Activated T-cell treated with anti-CD3 and anti-CD28 coated beads, Interleukin-2, amount 50 U/mL, for 24 hours (primary cell): ENCODE data around the gene IGF2BP2.
A peak's percentile ranks its signal among the peaks of the same experiment; 100 is the strongest.
"Not testable (repeated sequence)": the region's sequence is repeated elsewhere in the genome, so short reads cannot be mapped to it uniquely, and the experiment has no call there.

Experiments
- DNase-seq: peaks from one replicate; pipeline ENCODE4 v3.0.0-alpha.2; 2020
- H3K27ac Mint-ChIP-seq: 2 replicates; pipeline ENCODE4 v1.8.0; 2020; ENCODE audit warnings: mild to moderate bottlenecking, mixed read lengths
- H3K27me3 Mint-ChIP-seq: 2 replicates; pipeline ENCODE4 v1.8.0; 2020; ENCODE audit warnings: mixed read lengths
- H3K36me3 Mint-ChIP-seq: 2 replicates; pipeline ENCODE4 v1.8.0; 2020; ENCODE audit warnings: low read depth, mixed read lengths
- H3K4me1 Mint-ChIP-seq: 2 replicates; pipeline ENCODE4 v1.8.0; 2020; ENCODE audit warnings: low read depth, mixed read lengths
- H3K4me3 Mint-ChIP-seq: 2 replicates; pipeline ENCODE4 v1.8.0; 2020; ENCODE audit warnings: mild to moderate bottlenecking, moderate library complexity, mixed read lengths
- H3K9me3 Mint-ChIP-seq: 2 replicates; pipeline ENCODE4 v1.8.0; 2020; ENCODE audit warnings: mixed read lengths

The IGF2BP2 gene

GRCh38 chr3:185693985-185694653, 130.7 kb downstream of the IGF2BP2 start:
- peaks cover 20% of the 10 kb centered on the region for H3K27me3 Mint-ChIP-seq
- H3K4me3 Mint-ChIP-seq, result no peak overlapping the region
- no peak for DNase-seq
- no peaks in the 10 kb centered on the region for H3K36me3 Mint-ChIP-seq
- H3K9me3 Mint-ChIP-seq, result no peaks in the 10 kb centered on the region
- H3K4me1 Mint-ChIP-seq, result no peaks in the 10 kb centered on the region
- H3K27ac Mint-ChIP-seq, result no peak overlapping the region

- no peaks in the 10 kb centered on the region for H3K36me3 Mint-ChIP-seq
- peaks cover 1% of the 10 kb centered on the region for H3K4me1 Mint-ChIP-seq
- no peak overlapping the region for H3K27ac Mint-ChIP-seq
Observed at GRCh38 chr3:185691622-185692021, 133.2 kb downstream of the IGF2BP2 start.

GRCh38 chr3:185687271-185687878, 137.5 kb downstream of the IGF2BP2 start:
- DNase-seq, result no peak
- H3K4me3 Mint-ChIP-seq, result no peak overlapping the region
- no peak overlapping the region for H3K27ac Mint-ChIP-seq
- H3K36me3 Mint-ChIP-seq, result no peaks in the 10 kb centered on the region
- no peaks in the 10 kb centered on the region for H3K9me3 Mint-ChIP-seq
- H3K4me1 Mint-ChIP-seq, result peaks cover 1% of the 10 kb centered on the region
- peaks cover 14% of the 10 kb centered on the region for H3K27me3 Mint-ChIP-seq

More at GRCh38 chr3:185691622-185692021, 133.2 kb downstream of the IGF2BP2 start:
- Mint-ChIP-seq H3K9me3 (no peaks in the 10 kb centered on the region), H3K27me3 (peaks cover 18% of the 10 kb centered on the region), H3K4me3 (no peak overlapping the region)
- no peak for DNase-seq

GRCh38 chr3:185685231-185686035, 139.4 kb downstream of the IGF2BP2 start:
- H3K9me3 Mint-ChIP-seq, result no peaks in the 10 kb centered on the region
- no peak overlapping the region for H3K27ac Mint-ChIP-seq
- H3K27me3 Mint-ChIP-seq, result peaks cover 25% of the 10 kb centered on the region
- DNase-seq, result no peak
- no peaks in the 10 kb centered on the region for H3K36me3 Mint-ChIP-seq
- peaks cover 1% of the 10 kb centered on the region for H3K4me1 Mint-ChIP-seq
- no peak overlapping the region for H3K4me3 Mint-ChIP-seq

DNA sequence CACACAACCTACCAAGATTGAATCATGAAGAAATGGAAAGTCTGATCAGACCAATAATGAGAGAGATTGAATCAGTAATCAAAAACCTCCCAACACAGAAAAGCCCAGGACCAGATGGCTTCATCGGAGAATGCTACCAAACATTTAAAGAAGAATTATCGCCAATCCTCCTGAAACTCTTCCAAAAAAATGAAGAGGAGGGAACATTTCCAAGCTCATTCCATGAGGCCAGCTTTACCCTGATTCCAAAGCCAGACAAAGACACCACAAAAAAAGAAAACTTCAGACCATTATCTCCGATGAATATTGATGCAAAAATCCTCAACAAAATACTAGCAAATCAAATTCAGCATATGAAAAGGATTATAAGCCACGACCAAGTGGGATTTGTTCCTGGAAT, 144.6 kb downstream of the IGF2BP2 start:
- Mint-ChIP-seq H3K4me1 (no peaks in the 10 kb centered on the region), H3K36me3 (no peaks in the 10 kb centered on the region), H3K27me3 (peaks cover 26% of the 10 kb centered on the region), H3K27ac (no peak overlapping the region), H3K9me3 (peaks cover 18% of the 10 kb centered on the region), H3K4me3 (no peak overlapping the region)
- DNase-seq, result no peak

- Mint-ChIP-seq H3K36me3 (no peaks in the 10 kb centered on the region), H3K4me1 (no peaks in the 10 kb centered on the region), H3K27ac (no peak overlapping the region), H3K27me3 (peaks cover 34% of the 10 kb centered on the region), H3K4me3 (no peak overlapping the region), H3K9me3 (peaks cover 18% of the 10 kb centered on the region)
- DNase-seq, result no peak
Observed at GRCh38 chr3:185678027-185678426, 146.8 kb downstream of the IGF2BP2 start.

- Mint-ChIP-seq H3K4me1 (no peaks in the 10 kb centered on the region), H3K36me3 (no peaks in the 10 kb centered on the region), H3K27me3 (peaks cover 35% of the 10 kb centered on the region), H3K27ac (no peak overlapping the region), H3K4me3 (no peak overlapping the region), H3K9me3 (peaks cover 18% of the 10 kb centered on the region)
- no peak for DNase-seq
Observed at GRCh38 chr3:185677146-185677829, 147.6 kb downstream of the IGF2BP2 start.

GRCh38 chr3:185667574-185667973, 157.3 kb downstream of the IGF2BP2 start:
- Mint-ChIP-seq H3K27me3 (peaks cover 16% of the 10 kb centered on the region), H3K9me3 (no peaks in the 10 kb centered on the region), H3K4me3 (no peak overlapping the region), H3K4me1 (no peaks in the 10 kb centered on the region), H3K27ac (no peak overlapping the region), H3K36me3 (no peaks in the 10 kb centered on the region)
- DNase-seq, result no peak

- Mint-ChIP-seq H3K27me3 (peaks cover 22% of the 10 kb centered on the region), H3K27ac (no peak overlapping the region), H3K36me3 (no peaks in the 10 kb centered on the region), H3K4me3 (no peak overlapping the region), H3K9me3 (no peaks in the 10 kb centered on the region), H3K4me1 (no peaks in the 10 kb centered on the region)
- DNase-seq, result no peak
Observed at GRCh38 chr3:185663929-185664328, 160.9 kb downstream of the IGF2BP2 start.

DNA sequence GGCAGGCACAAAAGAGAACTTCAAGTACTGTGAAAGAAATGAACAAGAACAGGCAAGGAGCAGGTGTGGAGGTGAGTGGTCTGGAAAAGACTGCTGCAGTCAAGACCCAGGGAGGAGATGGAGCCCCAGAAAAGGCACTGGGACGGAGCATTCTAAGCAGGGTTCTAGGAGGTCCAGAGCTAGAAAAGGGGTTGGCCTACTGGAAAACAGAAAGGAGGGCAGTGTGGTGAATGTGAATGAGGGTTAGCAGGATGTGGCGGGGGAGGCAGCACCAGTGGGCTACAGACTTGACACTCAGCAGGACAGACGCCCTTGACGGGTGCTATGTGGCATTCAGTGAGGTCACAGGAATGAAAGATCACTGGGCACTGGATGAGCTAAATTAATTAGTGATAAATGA, 163.1 kb downstream of the IGF2BP2 start:
- Mint-ChIP-seq H3K36me3 (no peaks in the 10 kb centered on the region), H3K9me3 (no peaks in the 10 kb centered on the region), H3K27me3 (peaks cover 27% of the 10 kb centered on the region), H3K27ac (no peak overlapping the region), H3K4me3 (no peak overlapping the region), H3K4me1 (peaks cover 2% of the 10 kb centered on the region)
- no peak for DNase-seq

GRCh38 chr3:185661296-185661695, 163.5 kb downstream of the IGF2BP2 start:
- H3K27ac Mint-ChIP-seq, DNase-seq, H3K9me3 Mint-ChIP-seq, H3K4me3 Mint-ChIP-seq, H3K36me3 Mint-ChIP-seq, H3K4me1 Mint-ChIP-seq: not testable (repeated sequence)
- H3K27me3 Mint-ChIP-seq, result peaks cover 27% of the 10 kb centered on the region

DNA sequence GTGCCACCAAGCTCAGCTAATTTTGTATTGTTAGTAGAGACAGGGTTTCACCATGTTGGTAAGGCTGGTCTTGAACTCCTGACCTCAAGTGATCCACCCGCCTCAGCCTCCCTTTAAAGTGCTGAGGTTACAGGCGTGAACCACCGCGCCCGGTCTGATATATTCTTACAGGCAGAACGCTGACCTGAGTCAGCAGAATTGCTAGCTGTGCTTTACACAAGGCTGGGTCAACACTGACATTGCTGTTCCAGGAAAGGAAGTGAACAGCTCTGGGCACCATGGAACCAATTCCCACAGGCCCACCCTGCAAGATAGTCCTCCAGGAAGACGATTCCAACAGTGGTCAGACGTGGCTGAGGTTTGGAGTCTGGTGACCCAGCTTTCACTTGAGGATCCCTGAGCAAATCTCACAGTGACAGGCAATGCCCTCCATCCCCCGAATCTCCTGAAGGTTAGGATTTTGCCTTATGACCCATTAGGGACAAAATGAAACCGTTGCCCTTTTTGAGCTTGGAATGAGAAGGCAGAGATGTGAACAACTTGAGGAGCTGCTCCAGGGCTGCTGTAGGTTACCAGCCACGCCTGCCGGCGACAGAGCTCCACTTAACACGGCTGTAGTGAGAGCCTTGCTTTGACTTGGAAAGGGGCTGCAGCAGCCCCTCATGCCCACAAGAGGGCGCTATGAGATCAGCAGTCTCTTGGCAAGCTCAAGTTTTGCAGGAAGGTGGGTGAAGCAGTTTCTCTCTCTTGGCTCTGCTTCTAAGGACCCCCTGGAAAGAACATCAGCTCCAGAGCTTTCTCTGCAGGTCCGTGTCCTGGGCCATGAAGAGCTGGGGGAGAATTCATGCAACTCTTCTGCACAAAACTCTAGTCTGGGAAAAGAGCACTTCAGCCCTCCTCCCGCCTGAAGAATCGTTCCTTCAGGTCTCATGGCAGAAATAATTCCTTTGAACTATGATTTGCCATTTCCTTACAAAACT, 164.6 kb downstream of the IGF2BP2 start:
- H3K36me3 Mint-ChIP-seq, result no peaks in the 10 kb centered on the region
- H3K27ac Mint-ChIP-seq, result no peak overlapping the region
- peaks cover 27% of the 10 kb centered on the region for H3K27me3 Mint-ChIP-seq
- DNase-seq, result peak; percentile 72
- peaks cover 2% of the 10 kb centered on the region for H3K4me1 Mint-ChIP-seq
- H3K9me3 Mint-ChIP-seq, result no peaks in the 10 kb centered on the region
- no peak overlapping the region for H3K4me3 Mint-ChIP-seq

GRCh38 chr3:185658943-185659342, 165.9 kb downstream of the IGF2BP2 start:
- H3K4me3 Mint-ChIP-seq, result no peak overlapping the region
- no peaks in the 10 kb centered on the region for H3K36me3 Mint-ChIP-seq
- peaks cover 22% of the 10 kb centered on the region for H3K27me3 Mint-ChIP-seq
- no peaks in the 10 kb centered on the region for H3K9me3 Mint-ChIP-seq
- H3K4me1 Mint-ChIP-seq, result peaks cover 2% of the 10 kb centered on the region
- no peak overlapping the region for H3K27ac Mint-ChIP-seq
- DNase-seq, result no peak

DNA sequence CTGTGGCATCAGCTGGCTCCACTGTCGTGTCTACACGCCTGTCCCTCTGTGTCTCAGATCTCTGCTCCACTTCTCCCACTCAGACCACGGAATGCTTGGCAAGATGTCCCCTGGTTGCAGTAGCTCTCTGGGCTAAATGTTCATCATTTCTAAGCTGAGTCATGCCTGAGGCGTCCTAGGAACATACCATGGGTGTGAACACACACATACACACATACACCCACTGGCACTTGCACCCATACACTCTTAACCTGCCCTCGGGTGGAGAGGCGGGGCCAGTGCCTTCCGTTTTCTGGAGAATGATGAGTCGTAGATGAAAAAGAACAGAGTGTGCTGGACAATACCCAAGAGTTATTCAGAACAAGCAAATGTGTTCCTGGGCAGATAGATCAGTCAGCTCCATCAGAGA, 166.3 kb downstream of the IGF2BP2 start:
- DNase-seq, result no peak
- peaks cover 2% of the 10 kb centered on the region for H3K4me1 Mint-ChIP-seq
- H3K36me3 Mint-ChIP-seq, result no peaks in the 10 kb centered on the region
- H3K27ac Mint-ChIP-seq, result no peak overlapping the region
- H3K9me3 Mint-ChIP-seq, result no peaks in the 10 kb centered on the region
- H3K27me3 Mint-ChIP-seq, result peaks cover 20% of the 10 kb centered on the region
- no peak overlapping the region for H3K4me3 Mint-ChIP-seq
